HepG2 (cell line): ENCODE results near the gene CD7. TPM values are rescaled to one million over a fixed set of nuclear protein-coding genes. Genes with fewer than 3 reads are reported as not detected.

Source experiments
- CAMTA2 ChIP-seq: sonication (generic); formaldehyde crosslinking; IDR thresholded peaks from 2 replicates; pipeline ENCODE4 v1.4.0; 2020; ENCODE audit warnings: mild to moderate bottlenecking, missing genetic modification reagents, borderline replicate concordance
- HMGXB3 ChIP-seq: sonication (generic); formaldehyde crosslinking; IDR thresholded peaks from 2 replicates; pipeline ENCODE4 v1.4.0; 2020; ENCODE audit warnings: missing genetic modification reagents, borderline replicate concordance
- HNF4A ChIP-seq: sonication (generic); formaldehyde crosslinking; IDR thresholded peaks from 2 replicates; pipeline ENCODE4 v1.4.0; 2020; ENCODE audit warnings: missing genetic modification reagents
- PPARG ChIP-seq: conservative IDR thresholded peaks from 2 replicates; pipeline ENCODE4 v1.6.1; 2016; ENCODE audit warnings: missing biosample characterization, missing genetic modification reagents
- RNF219 ChIP-seq: sonication (generic); formaldehyde crosslinking; IDR thresholded peaks from 2 replicates; pipeline ENCODE4 v1.5.0; 2020; ENCODE audit warnings: mild to moderate bottlenecking, missing genetic modification reagents
- RXRA ChIP-seq: sonication (generic); formaldehyde crosslinking; IDR thresholded peaks from 2 replicates; pipeline ENCODE4 v1.5.1; 2020; ENCODE audit warnings: missing genetic modification reagents
- ZC3H13 ChIP-seq: sonication (generic); formaldehyde crosslinking; IDR thresholded peaks from 2 replicates; pipeline ENCODE4 v1.8.1; 2023; ENCODE audit warnings: mild to moderate bottlenecking, missing genetic modification reagents, moderate library complexity
- ZNF260 ChIP-seq: sonication (generic); formaldehyde crosslinking; IDR thresholded peaks from 2 replicates; pipeline ENCODE4 v1.4.0; 2020; ENCODE audit warnings: missing genetic modification reagents, low read depth, mild to moderate bottlenecking, borderline replicate concordance
- ZNF512B ChIP-seq: sonication (generic); formaldehyde crosslinking; IDR thresholded peaks from 2 replicates; pipeline ENCODE4 v1.5.1; 2020; ENCODE audit warnings: missing genetic modification reagents, mild to moderate bottlenecking, borderline replicate concordance
- ZNF597 ChIP-seq: sonication (generic); formaldehyde crosslinking; IDR thresholded peaks from 2 replicates; pipeline ENCODE4 v1.5.0; 2020; ENCODE audit warnings: missing genetic modification reagents
- ZNF775 ChIP-seq: sonication (generic); formaldehyde crosslinking; IDR thresholded peaks from 2 replicates; pipeline ENCODE4 v1.4.0; 2020; ENCODE audit warnings: missing genetic modification reagents, mild to moderate bottlenecking, moderate library complexity, borderline replicate concordance
- polyA plus RNA-seq, 8 experiments: library from polyadenylated mRNA; depleted of rRNA in 3 of 8; stranded (reverse) in 7 of 8; unstranded in 1 of 8; fragments of >200 nt; fragmentation: Illumina TruSeq in 4 of 8; extraction: Trizol in 4 of 8; gene quantifications; 2 replicates each; pipeline versions ENCODE4 v1.2.1 to v1.2.3, GENCODE V29; 2011 to 2016; ENCODE audit warnings: low read depth in 4 of 8, missing spikeins in 1 of 8, mixed read lengths in 1 of 8; ENCODE audit not compliant: insufficient read depth in 1 of 8
- total RNA-seq, 5 experiments: library from RNA; depleted of rRNA; stranded (reverse); fragments of >200 nt; fragmentation: Illumina TruSeq; extraction: Trizol; gene quantifications; 2 replicates each; pipeline ENCODE4 v1.2.3, GENCODE V29; 2016; ENCODE audit warnings: low read depth in 1 of 5

Gene CD7
- total and polyA plus RNA-seq, 2 of the 13 experiments (the other 11 are each of a cell fraction or from before 2014, with no cell fraction given) = 67.6 to 76.4 TPM

GRCh38 chr17:82304826-82305726 is 12.3 kb downstream of the CD7 start (continued):
- TF ChIP-seq HMGXB3 (CRISPR knock-in tag) = no peak
- TF ChIP-seq RXRA = 0 out of 2 replicates have a peak, but pooled peaks have one; percentile 50
- TF ChIP-seq ZC3H13 (CRISPR knock-in tag) = no peak
- TF ChIP-seq ZNF597 (CRISPR knock-in tag) = no peak
- no peak for TF ChIP-seq ZNF775
- no peak for TF ChIP-seq RNF219
- 0 out of 2 replicates have a peak, but pooled peaks have one; percentile 43 for TF ChIP-seq CAMTA2 (CRISPR knock-in tag)
- no peak for TF ChIP-seq ZNF260
- TF ChIP-seq ZNF512B (CRISPR knock-in tag) = no peak; the same call in 1 of the 2 replicates
- peak; percentile 50; the same call in 1 of the 2 replicates for TF ChIP-seq HNF4A (CRISPR knock-in tag)
- no peak for TF ChIP-seq PPARG (CRISPR knock-in tag)
